ENCODE results near the gene METAP2.
A peak's percentile ranks its signal among the peaks of the same experiment; 100 is the strongest.
"Not testable (repeated sequence)": the region's sequence is repeated elsewhere in the genome, so short reads cannot be mapped to it uniquely, and the experiment has no call there.

METAP2 gene

GRCh38 chr12:95463050-95463449 is 10.9 kb upstream of the METAP2 start:
- DNase-seq: no peak

- not testable (repeated sequence) for DNase-seq
These were observed 10.2 kb upstream of the METAP2 start for GRCh38 chr12:95463776-95464175.

GRCh38 chr12:95465275-95465674 is 8.7 kb upstream of the METAP2 start:
- no peak for DNase-seq

GRCh38 chr12:95470300-95470699 is 3.7 kb upstream of the METAP2 start:
- DNase-seq: no peak

- DNase-seq: peak; percentile 17
These were observed 595 bp upstream of the METAP2 start for GRCh38 chr12:95473231-95473883.

GRCh38 chr12:95474660-95474958 is 657 bp downstream of the METAP2 start:
- DNase-seq: no peak

- DNase-seq: no peak
These were observed 6.3 kb downstream of the METAP2 start for GRCh38 chr12:95480230-95480629.

GRCh38 chr12:95481072-95481471 is 7.1 kb downstream of the METAP2 start:
- no peak for DNase-seq

- DNase-seq: no peak
These were observed 7.9 kb downstream of the METAP2 start for GRCh38 chr12:95481888-95482287.

- DNase-seq: not testable (repeated sequence)
These were observed 8.6 kb downstream of the METAP2 start for GRCh38 chr12:95482564-95482963.

- DNase-seq: no peak
These were observed 10.6 kb downstream of the METAP2 start for GRCh38 chr12:95484524-95484923.

GRCh38 chr12:95487024-95487423 is 13.1 kb downstream of the METAP2 start:
- no peak for DNase-seq

- DNase-seq: no peak
These were observed 18.5 kb downstream of the METAP2 start for GRCh38 chr12:95492462-95492861.

GRCh38 chr12:95494888-95495287 is 20.9 kb downstream of the METAP2 start:
- no peak for DNase-seq

- no peak for DNase-seq
These were observed 21.5 kb downstream of the METAP2 start for GRCh38 chr12:95495433-95495832.

GRCh38 chr12:95497031-95497430 is 23.1 kb downstream of the METAP2 start:
- no peak for DNase-seq

GRCh38 chr12:95498968-95499367 is 25.0 kb downstream of the METAP2 start:
- no peak for DNase-seq

- DNase-seq: no peak
These were observed 25.8 kb downstream of the METAP2 start for GRCh38 chr12:95499772-95500171.

GRCh38 chr12:95504140-95504539 is 30.2 kb downstream of the METAP2 start:
- no peak for DNase-seq

- DNase-seq: no peak
These were observed 31.1 kb downstream of the METAP2 start for GRCh38 chr12:95505039-95505438.

GRCh38 chr12:95506707-95507523 is 33.0 kb downstream of the METAP2 start:
- DNase-seq: no peak

- DNase-seq: no peak
These were observed 35.3 kb downstream of the METAP2 start for GRCh38 chr12:95509300-95509699.

- no peak for DNase-seq
These were observed 38.0 kb downstream of the METAP2 start for GRCh38 chr12:95511977-95512376.

- DNase-seq: no peak
These were observed 39.6 kb downstream of the METAP2 start for GRCh38 chr12:95513599-95513998.

GRCh38 chr12:95515197-95515596 is 41.2 kb downstream of the METAP2 start:
- DNase-seq: no peak
